ENCODE data around the gene MACF1.

Gene MACF1

GRCh38 chr1:39178541-39179431 is 25.7 kb upstream of the MACF1 start:
- DNase-seq (ENCODE audit: low spot score) = no peak
- in situ Hi-C loops (cut with MboI; ENCODE audit: low sequenced_read_pairs, unreplicated experiment) = no loop called here
- no peak for TF ChIP-seq CTCF (IDR thresholded peaks at IDR 0.05; ENCODE audit: borderline replicate concordance, control extremely low read depth, extremely low read depth, insufficient read depth, missing control alignments)

DNA sequence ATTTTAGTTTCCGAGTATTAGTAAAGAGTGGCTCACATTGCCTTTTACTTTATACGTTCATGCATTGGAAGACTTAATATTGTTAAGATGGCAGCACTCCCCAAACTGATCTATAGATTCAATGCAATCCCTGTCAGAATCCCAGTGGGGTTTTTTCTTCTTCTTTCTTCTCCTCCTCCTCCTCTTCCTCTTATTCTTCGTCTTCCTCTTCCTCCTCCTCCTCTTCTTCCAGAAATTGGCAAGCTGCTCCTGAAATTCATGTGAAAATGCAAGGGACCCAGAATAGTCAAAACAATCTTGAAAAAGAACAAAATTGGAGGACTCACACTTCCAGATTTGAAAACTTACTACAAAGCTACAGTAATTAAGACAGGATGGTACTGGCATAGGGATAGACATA is 23.2 kb upstream of the MACF1 start:
- no peak for DNase-seq (ENCODE audit: low spot score)
- in situ Hi-C loops (cut with MboI; ENCODE audit: low sequenced_read_pairs, unreplicated experiment) = no loop called here
- TF ChIP-seq CTCF (IDR thresholded peaks at IDR 0.05; ENCODE audit: borderline replicate concordance, control extremely low read depth, extremely low read depth, insufficient read depth, missing control alignments) = no peak

GRCh38 chr1:39182804-39183203 is 21.7 kb upstream of the MACF1 start:
- DNase-seq (ENCODE audit: low spot score) = no peak
- TF ChIP-seq CTCF (IDR thresholded peaks at IDR 0.05; ENCODE audit: borderline replicate concordance, control extremely low read depth, extremely low read depth, insufficient read depth, missing control alignments) = no peak
- in situ Hi-C loops (cut with MboI; ENCODE audit: low sequenced_read_pairs, unreplicated experiment) = no loop called here

- TF ChIP-seq CTCF (IDR thresholded peaks at IDR 0.05; ENCODE audit: borderline replicate concordance, control extremely low read depth, extremely low read depth, insufficient read depth, missing control alignments) = peak; percentile 40
- in situ Hi-C loops (cut with MboI; ENCODE audit: low sequenced_read_pairs, unreplicated experiment) = no loop called here
- no peak for DNase-seq (ENCODE audit: low spot score)
Measured at GRCh38 chr1:39183503-39184353, 20.8 kb upstream of the MACF1 start.

GRCh38 chr1:39184354-39184818 is 20.1 kb upstream of the MACF1 start:
- DNase-seq (ENCODE audit: low spot score) = no peak
- in situ Hi-C loops (cut with MboI; ENCODE audit: low sequenced_read_pairs, unreplicated experiment) = no loop called here

More at GRCh38 chr1:39184354-39184818, 20.1 kb upstream of the MACF1 start:
- no peak for TF ChIP-seq CTCF (IDR thresholded peaks at IDR 0.05; ENCODE audit: borderline replicate concordance, control extremely low read depth, extremely low read depth, insufficient read depth, missing control alignments)

Measured in GM13976 (cell line).